Gastrocnemius medialis (tissue), 4 donors: ENCODE data around the gene PPP2R5A. TPM values are rescaled to one million over a fixed set of nuclear protein-coding genes. Genes with fewer than 3 reads are reported as not detected.
"Not testable (repeated sequence)": the region's sequence is repeated elsewhere in the genome, so short reads cannot be mapped to it uniquely, and the experiment has no call there.

Experiments
- ATAC-seq, 2 donors: fragments of 150-250 bp; one replicate each; pipeline ENCODE4 v1.9.1; 2016
- DNase-seq, 2 donors: peaks; one replicate each; pipeline ENCODE4 v3.0.0-alpha.2; 2019
- H3K27ac ChIP-seq, 4 donors: fragments of 200-600 bp; sonication (generic); 1 replicate in 1 of 4; 2 replicates in 3 of 4; pipeline ENCODE4 v1.5.1; 2016 to 2018; ENCODE audit warnings: mild to moderate bottlenecking in 2 of 4, moderate library complexity in 1 of 4
- H3K27me3 ChIP-seq, 3 donors: fragments of 200-600 bp; sonication (generic) in 2 of 3; 1 replicate in 1 of 3; 2 replicates in 2 of 3; pipeline versions ENCODE4 v1.5.1 to v1.6.0; 2016 to 2019; ENCODE audit warnings: mild to moderate bottlenecking in 1 of 3, moderate library complexity in 1 of 3
- H3K36me3 ChIP-seq, 2 donors: fragments of 200-600 bp; sonication (generic) in 1 of 2; one replicate each; pipeline ENCODE4 v1.5.1; 2017 to 2018
- H3K4me1 ChIP-seq, 2 donors: fragments of 200-600 bp; sonication (generic) in 1 of 2; one replicate each; pipeline ENCODE4 v1.5.1; 2016 to 2017; ENCODE audit warnings: mild to moderate bottlenecking in 2 of 2
- H3K4me3 ChIP-seq, 4 donors: fragments of 200-600 bp; sonication (generic) in 3 of 4; 1 replicate in 1 of 4; 2 replicates in 3 of 4; pipeline ENCODE4 v1.5.1; 2016 to 2019; ENCODE audit warnings: mild to moderate bottlenecking in 2 of 4
- H3K9me3 ChIP-seq, 3 donors: fragments of 200-600 bp; sonication (generic) in 2 of 3; 1 replicate in 1 of 3; 2 replicates in 2 of 3; pipeline ENCODE4 v1.5.1; 2016 to 2019
- CTCF ChIP-seq, 5 experiments: fragments of 450-650 bp in 3 of 5; fragments of 200-600 bp in 2 of 5; sonication (generic) in 2 of 5; IDR thresholded peaks in 4 of 5; conservative IDR thresholded peaks in 1 of 5; 1 replicate in 4 of 5; 2 replicates in 1 of 5; pipeline ENCODE4 v1.5.1; 2016 to 2019; ENCODE audit warnings: antibody characterized with exemption in 5 of 5, mild to moderate bottlenecking in 3 of 5, moderate library complexity in 3 of 5
- POLR2A ChIP-seq, 2 donors: fragments of 450-650 bp; IDR thresholded peaks; one replicate each; pipeline ENCODE4 v1.6.1; 2017; ENCODE audit warnings: antibody characterized with exemption in 2 of 2, mild to moderate bottlenecking in 2 of 2, moderate library complexity in 2 of 2
- in situ Hi-C, 4 donors: fragments of 200-750 bp; cut with MboI; loops; one replicate each; pipeline versions ENCODE4 v1.15.0 to v1.8.0; 2017; ENCODE audit warnings: low sequenced_read_pairs in 4 of 4
- intact Hi-C: fragments of 100-400 bp; cut with DNase I; formaldehyde crosslinking; loops from one replicate; pipeline ENCODE4 v1.15.1; 2023; ENCODE audit warnings: low total_unique reads
- total RNA-seq, 4 donors: library from RNA; depleted of rRNA; stranded (reverse); fragments of >200 nt; gene quantifications; one replicate each; pipeline versions ENCODE4 v1.1.0 to v1.2.3, GENCODE V29; 2016

PPP2R5A gene
- total RNA-seq, 4 donors from 2014 or later = 33.3 to 50.5 (median 37.5) TPM

DNA sequence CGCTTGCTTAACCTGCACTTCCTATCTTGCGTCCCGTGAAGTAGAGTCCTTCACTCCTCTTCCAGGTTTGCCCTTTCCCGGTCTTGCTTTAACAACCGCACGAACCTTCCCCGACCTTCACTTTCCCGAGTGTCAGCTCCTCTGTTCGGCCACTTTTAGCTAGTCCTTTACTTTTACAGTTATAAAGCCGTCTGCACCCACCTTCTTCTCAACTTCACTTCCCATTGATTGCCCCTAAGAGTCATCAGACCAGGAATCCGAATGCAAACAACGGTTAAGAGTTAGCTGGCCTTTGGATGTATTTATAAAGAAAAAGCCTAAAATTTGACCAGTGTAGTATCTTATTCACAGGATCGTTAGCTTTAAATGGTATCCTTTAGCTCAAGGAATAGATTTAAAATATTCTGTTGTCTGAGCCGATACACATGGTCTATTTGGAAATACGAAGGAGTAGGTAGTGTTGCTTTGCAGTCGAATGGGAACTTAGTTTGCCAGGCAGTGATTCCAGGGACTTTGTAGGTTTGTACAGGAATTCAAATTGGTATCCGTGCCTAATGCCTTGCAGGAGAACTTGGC, 1.4 kb downstream of the PPP2R5A start:
- ATAC-seq = peak; percentile 12 to 16
- H3K4me1 ChIP-seq = peaks cover 38 to 45% of the 10 kb centered on the region in 2 donors
- DNase-seq = peak in 1 of 2 donors; percentile 34

GRCh38 chr1:212287261-212287895, 2.2 kb downstream of the PPP2R5A start:
- DNase-seq (no peak), ATAC-seq (no peak)
- TF ChIP-seq CTCF (IDR thresholded peaks at IDR 0.05 in 4 of 5, conservative IDR thresholded peaks at IDR 0.05 in 1 of 5) (no peak), POLR2A (IDR thresholded peaks at IDR 0.05) (no peak)
- intact Hi-C loops (loop anchor here (2.0 to 10.0 kb wide), 3 partner anchors 53 to 453 kb away; partner anchors contain the start of gene LPGAT1), in situ Hi-C loops (loop anchor here in 1 of 4 donors (5.0 kb wide), 1 partner anchor 215 kb away; no protein-coding TSS in a partner anchor)
- Histone ChIP-seq H3K27ac (peak overlapping the region; percentile 91 to 99 (median 98)), H3K9me3 (no peaks in the 10 kb centered on the region), H3K36me3 (no peaks in the 10 kb centered on the region), H3K27me3 (no peaks in the 10 kb centered on the region), H3K4me1 (peaks cover 45 to 53% of the 10 kb centered on the region in 2 donors), H3K4me3 (peak overlapping the region; percentile 81 to 91 (median 88))

More for the DNA sequence above, 1.4 kb downstream of the PPP2R5A start:
- in situ Hi-C loops (loop anchor here in 1 of 4 donors (5.0 kb wide), 1 partner anchor 214 kb away; no protein-coding TSS in a partner anchor), intact Hi-C loops (loop anchor here (2.0 to 10.0 kb wide), 3 partner anchors 52 to 452 kb away; partner anchors contain the start of gene LPGAT1)
- H3K27me3 ChIP-seq = no peaks in the 10 kb centered on the region
- H3K36me3 ChIP-seq = no peaks in the 10 kb centered on the region
- TF ChIP-seq POLR2A (IDR thresholded peaks at IDR 0.05) (no peak), CTCF (IDR thresholded peaks at IDR 0.05 in 4 of 5, conservative IDR thresholded peaks at IDR 0.05 in 1 of 5) (no peak)
- H3K4me3 ChIP-seq = peak overlapping the region; percentile 81 to 91 (median 88)
- peak overlapping the region; percentile 91 to 99 (median 98) for H3K27ac ChIP-seq
- no peaks in the 10 kb centered on the region for H3K9me3 ChIP-seq

DNA sequence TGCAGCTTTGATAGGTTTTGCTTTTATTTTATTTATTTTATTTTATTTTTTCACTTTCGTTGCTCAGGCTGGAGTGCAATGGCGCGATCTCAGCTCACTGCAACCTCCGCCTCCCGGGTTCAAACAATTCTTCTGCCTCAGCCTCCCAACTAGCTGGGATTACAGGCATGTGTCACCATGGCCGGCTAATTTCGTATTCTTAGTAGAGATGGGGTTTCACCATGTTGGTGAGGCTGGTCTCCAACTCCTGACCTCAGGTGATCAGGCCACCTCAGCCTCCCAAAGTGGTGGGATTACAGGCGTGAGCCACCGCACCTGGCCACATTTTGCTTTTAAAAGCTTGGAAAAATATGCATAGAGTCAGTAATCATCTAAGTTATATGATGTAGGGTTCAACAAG, 2.8 kb downstream of the PPP2R5A start:
- H3K9me3 ChIP-seq, DNase-seq, H3K27me3 ChIP-seq, H3K36me3 ChIP-seq, ATAC-seq: not testable (repeated sequence)
- peak overlapping the region; percentile 81 to 91 (median 88) for H3K4me3 ChIP-seq
- H3K27ac ChIP-seq = peak overlapping the region; percentile 91 to 99 (median 98)
- intact Hi-C loops = loop anchor here (1.0 to 10.0 kb wide), 5 partner anchors 53 to 453 kb away; partner anchors contain the start of gene LPGAT1
- in situ Hi-C loops = loop anchor here in 1 of 4 donors (5.0 kb wide), 1 partner anchor 216 kb away; no protein-coding TSS in a partner anchor
- H3K4me1 ChIP-seq = peaks cover 51 to 59% of the 10 kb centered on the region in 2 donors

GRCh38 chr1:212288615-212289014, 3.4 kb downstream of the PPP2R5A start:
- Histone ChIP-seq H3K36me3 (no peaks in the 10 kb centered on the region), H3K4me1 (peaks cover 58 to 64% of the 10 kb centered on the region in 2 donors), H3K4me3 (peak overlapping the region; percentile 81 to 91 (median 88)), H3K27me3 (no peaks in the 10 kb centered on the region), H3K27ac (peak overlapping the region in 3 of 4 donors; percentile 91 to 98 (median 98)), H3K9me3 (no peaks in the 10 kb centered on the region)
- DNase-seq = no peak
- no peak for ATAC-seq
- TF ChIP-seq CTCF (IDR thresholded peaks at IDR 0.05 in 4 of 5, conservative IDR thresholded peaks at IDR 0.05 in 1 of 5) (no peak), POLR2A (IDR thresholded peaks at IDR 0.05) (no peak)
- intact Hi-C loops = loop anchor here (1.0 to 10.0 kb wide), 4 partner anchors 164 to 454 kb away; partner anchors contain the start of gene LPGAT1
- in situ Hi-C loops = loop anchor here in 1 of 4 donors (5.0 kb wide), 1 partner anchor 216 kb away; no protein-coding TSS in a partner anchor
